GM12892 (cell line): ENCODE measurements around the gene EQTN.

Experiments used
- POLR2A ChIP-seq: IDR thresholded peaks from 2 replicates; pipeline ENCODE4 v1.6.1; 2011; ENCODE audit warnings: low read depth, low read length, control low read depth
- POLR2AphosphoS5 ChIP-seq: IDR thresholded peaks from 2 replicates; pipeline ENCODE4 v1.6.1; 2011; ENCODE audit warnings: low read depth, low read length, control low read depth
- TAF1 ChIP-seq: IDR thresholded peaks from 2 replicates; pipeline ENCODE4 v1.6.1; 2011; ENCODE audit warnings: low read depth, mild to moderate bottlenecking, control low read depth, low read length, borderline replicate concordance

GRCh38 chr9:27247756-27248155, 49.2 kb downstream of the EQTN start:
- TF ChIP-seq POLR2A (no peak), POLR2AphosphoS5 (no peak), TAF1 (no peak)
